Measurements from ENCODE around the gene OR9K2. TPM values are rescaled to one million over a fixed set of nuclear protein-coding genes. Genes with fewer than 3 reads are reported as not detected.

Gene OR9K2
- total RNA-seq, 4 donors from 2014 or later = not detected

- H3K27ac ChIP-seq = no peak overlapping the region
- no peaks in the 10 kb centered on the region for H3K36me3 ChIP-seq
- H3K9me3 ChIP-seq = peaks cover 0 to 1% (median 0%) of the 10 kb centered on the region in 4 donors
- H3K4me1 ChIP-seq = no peaks in the 10 kb centered on the region
- no peaks in the 10 kb centered on the region for H3K27me3 ChIP-seq
- no peak for TF ChIP-seq CTCF (IDR thresholded peaks at IDR 0.05)
- no peak for TF ChIP-seq POLR2A (IDR thresholded peaks at IDR 0.05)
- no peak for TF ChIP-seq EP300 (IDR thresholded peaks at IDR 0.05)
- no peak overlapping the region for H3K4me3 ChIP-seq
- WGBS, 2 donors = 68 to 96% methylated on average over 2 of the region's 2 CpGs
- DNase-seq (ENCODE audit: low spot score in 2 of 2) = no peak
Measured at GRCh38 chr12:55173456-55173855, 47.2 kb downstream of the OR9K2 start.

Other genes starting within 250 kb of the OR9K2 start
- 1 to 10 TPM in 1 of 4 donors, under 1 TPM in 2, not detected in 1; 0.42 to 2.8 (median 0.98) TPM for gene TESPA1, start 141.6 kb upstream of the OR9K2 start, total RNA-seq
- gene NEUROD4, start 106.4 kb upstream of the OR9K2 start, total RNA-seq = not detected
- gene OR10A7, start 94.6 kb downstream of the OR9K2 start, total RNA-seq = not detected
- gene OR6C74, start 118.2 kb downstream of the OR9K2 start, total RNA-seq = not detected
- not detected for gene OR6C6, start 170.2 kb downstream of the OR9K2 start, total RNA-seq
- not detected for gene OR6C1, start 187.9 kb downstream of the OR9K2 start, total RNA-seq
- not detected for gene OR6C3, start 204.3 kb downstream of the OR9K2 start, total RNA-seq
- not detected for gene OR6C75, start 236.6 kb downstream of the OR9K2 start, total RNA-seq

Data from tibial nerve (tissue), 4 donors.